IgD-negative memory B cell (primary cell): ENCODE measurements around the gene CIC. TPM values are rescaled to one million over a fixed set of nuclear protein-coding genes. Genes with fewer than 3 reads are reported as not detected.

Experiments used
- H3K27ac Mint-ChIP-seq, 3 donors: one replicate each; pipeline ENCODE4 v1.8.0; 2020 to 2022; ENCODE audit warnings: mild to moderate bottlenecking in 3 of 3, mixed read lengths in 3 of 3, moderate library complexity in 1 of 3
- H3K27me3 Mint-ChIP-seq: one replicate; pipeline ENCODE4 v1.8.0; 2021; ENCODE audit warnings: mixed read lengths
- H3K36me3 Mint-ChIP-seq: one replicate; pipeline ENCODE4 v1.8.0; 2020; ENCODE audit warnings: mild to moderate bottlenecking, mixed read lengths
- H3K4me1 Mint-ChIP-seq, 3 donors: one replicate each; pipeline ENCODE4 v1.8.0; 2020 to 2022; ENCODE audit warnings: mixed read lengths in 3 of 3, mild to moderate bottlenecking in 1 of 3
- H3K4me3 Mint-ChIP-seq, 4 donors: one replicate each; pipeline ENCODE4 v1.8.0; 2020 to 2022; ENCODE audit warnings: mild to moderate bottlenecking in 4 of 4, mixed read lengths in 4 of 4, moderate library complexity in 3 of 4
- H3K9me3 Mint-ChIP-seq, 3 donors: one replicate each; pipeline ENCODE4 v1.8.0; 2020 to 2021; ENCODE audit warnings: mixed read lengths in 3 of 3, mild to moderate bottlenecking in 1 of 3
- polyA plus RNA-seq: library from polyadenylated mRNA; unstranded; fragments of 300-500 nt; fragmentation: Illumina TruSeq; gene quantifications from one replicate; pipeline ENCODE4 v1.2.3, GENCODE V29; 2021

The CIC gene
- polyA plus RNA-seq, 1 donor from 2014 or later, result 4.5 TPM

DNA sequence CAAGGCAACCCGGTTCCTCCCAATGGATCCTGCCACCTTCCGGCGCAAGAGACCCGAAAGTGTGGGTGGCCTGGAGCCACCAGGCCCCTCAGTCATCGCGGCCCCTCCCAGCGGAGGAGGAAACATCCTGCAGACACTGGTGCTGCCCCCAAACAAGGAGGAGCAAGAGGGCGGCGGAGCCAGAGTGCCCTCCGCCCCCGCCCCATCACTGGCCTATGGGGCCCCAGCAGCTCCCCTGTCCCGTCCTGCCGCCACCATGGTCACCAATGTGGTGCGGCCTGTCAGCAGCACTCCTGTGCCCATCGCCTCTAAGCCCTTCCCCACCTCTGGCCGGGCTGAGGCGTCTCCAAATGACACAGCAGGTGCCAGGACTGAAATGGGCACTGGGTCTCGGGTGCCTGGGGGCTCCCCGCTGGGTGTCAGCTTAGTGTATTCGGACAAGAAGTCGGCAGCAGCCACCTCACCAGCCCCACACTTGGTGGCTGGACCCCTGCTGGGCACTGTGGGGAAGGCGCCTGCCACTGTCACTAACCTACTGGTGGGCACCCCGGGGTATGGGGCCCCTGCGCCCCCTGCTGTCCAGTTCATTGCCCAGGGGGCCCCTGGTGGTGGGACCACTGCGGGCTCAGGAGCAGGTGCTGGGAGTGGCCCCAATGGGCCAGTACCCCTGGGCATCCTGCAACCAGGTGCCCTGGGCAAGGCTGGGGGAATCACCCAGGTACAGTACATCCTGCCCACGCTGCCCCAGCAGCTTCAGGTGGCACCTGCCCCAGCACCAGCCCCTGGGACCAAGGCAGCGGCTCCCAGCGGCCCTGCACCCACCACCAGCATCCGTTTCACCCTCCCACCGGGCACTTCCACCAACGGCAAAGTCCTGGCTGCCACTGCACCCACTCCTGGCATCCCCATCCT is 21.7 kb downstream of the CIC start:
- H3K36me3 Mint-ChIP-seq, result peaks cover 4% of the 10 kb centered on the region
- H3K27ac Mint-ChIP-seq, result peak overlapping the region in 1 of 3 donors; percentile 64
- H3K27me3 Mint-ChIP-seq, result no peaks in the 10 kb centered on the region
- H3K4me3 Mint-ChIP-seq, result peak overlapping the region in 1 of 4 donors; percentile 51
- H3K4me1 Mint-ChIP-seq, result peaks cover 0 to 13% (median 6%) of the 10 kb centered on the region in 3 donors
- H3K9me3 Mint-ChIP-seq, result no peaks in the 10 kb centered on the region

DNA sequence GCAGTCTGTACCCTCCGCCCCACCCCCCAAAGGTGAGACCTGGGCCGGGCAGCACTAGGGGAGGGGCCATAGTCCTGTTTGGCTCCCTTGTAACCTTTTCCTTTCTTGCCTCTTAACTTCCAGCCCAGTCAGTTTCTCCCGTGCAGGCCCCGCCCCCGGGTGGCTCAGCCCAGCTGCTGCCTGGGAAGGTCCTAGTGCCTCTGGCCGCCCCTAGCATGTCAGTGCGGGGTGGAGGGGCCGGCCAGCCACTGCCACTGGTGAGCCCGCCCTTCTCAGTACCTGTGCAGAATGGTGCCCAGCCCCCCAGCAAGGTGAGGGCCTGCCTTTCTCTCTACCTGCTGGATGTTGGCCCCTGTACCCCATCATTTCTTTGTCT is 22.4 kb downstream of the CIC start:
- H3K4me3 Mint-ChIP-seq, result peak overlapping the region in 1 of 4 donors; percentile 28
- no peaks in the 10 kb centered on the region for H3K36me3 Mint-ChIP-seq
- H3K27ac Mint-ChIP-seq, result no peak overlapping the region
- H3K9me3 Mint-ChIP-seq, result no peaks in the 10 kb centered on the region
- H3K27me3 Mint-ChIP-seq, result no peaks in the 10 kb centered on the region
- peaks cover 4 to 8% (median 5%) of the 10 kb centered on the region in 3 donors for H3K4me1 Mint-ChIP-seq

DNA sequence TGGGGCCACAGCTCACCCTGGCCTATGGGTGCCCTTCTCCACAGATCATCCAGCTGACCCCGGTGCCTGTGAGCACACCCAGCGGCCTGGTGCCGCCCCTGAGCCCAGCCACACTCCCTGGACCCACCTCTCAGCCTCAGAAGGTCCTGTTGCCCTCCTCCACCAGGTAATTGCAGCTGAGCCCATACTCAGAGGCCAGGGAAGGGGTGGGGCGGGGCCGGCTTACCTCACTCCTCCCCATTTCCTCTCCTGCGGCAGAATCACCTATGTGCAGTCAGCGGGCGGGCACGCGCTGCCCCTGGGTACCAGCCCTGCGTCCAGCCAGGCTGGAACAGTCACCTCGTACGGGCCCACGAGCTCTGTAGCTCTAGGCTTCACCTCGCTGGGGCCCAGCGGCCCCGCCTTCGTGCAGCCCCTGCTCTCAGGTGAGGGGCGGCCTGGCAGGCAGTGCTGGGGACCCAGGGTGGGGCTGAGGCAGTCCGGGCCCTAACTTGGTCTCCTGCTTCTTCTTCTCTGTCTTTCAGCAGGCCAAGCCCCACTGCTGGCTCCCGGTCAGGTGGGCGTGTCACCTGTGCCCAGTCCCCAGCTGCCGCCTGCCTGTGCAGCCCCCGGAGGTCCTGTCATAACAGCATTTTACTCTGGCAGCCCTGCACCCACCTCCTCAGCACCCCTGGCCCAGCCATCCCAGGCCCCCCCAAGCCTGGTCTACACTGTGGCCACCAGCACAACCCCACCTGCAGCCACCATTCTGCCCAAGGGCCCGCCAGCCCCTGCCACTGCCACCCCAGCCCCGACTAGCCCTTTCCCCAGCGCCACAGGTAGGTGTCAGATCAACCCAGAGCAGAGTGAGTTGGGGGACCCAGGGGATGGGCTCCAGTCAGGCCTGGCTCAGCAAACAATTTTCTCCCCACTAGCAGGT is 23.2 kb downstream of the CIC start:
- Mint-ChIP-seq H3K36me3 (no peaks in the 10 kb centered on the region), H3K27me3 (no peaks in the 10 kb centered on the region), H3K27ac (no peak overlapping the region), H3K4me3 (no peak overlapping the region), H3K4me1 (peaks cover 4 to 8% (median 5%) of the 10 kb centered on the region in 3 donors), H3K9me3 (no peaks in the 10 kb centered on the region)

DNA sequence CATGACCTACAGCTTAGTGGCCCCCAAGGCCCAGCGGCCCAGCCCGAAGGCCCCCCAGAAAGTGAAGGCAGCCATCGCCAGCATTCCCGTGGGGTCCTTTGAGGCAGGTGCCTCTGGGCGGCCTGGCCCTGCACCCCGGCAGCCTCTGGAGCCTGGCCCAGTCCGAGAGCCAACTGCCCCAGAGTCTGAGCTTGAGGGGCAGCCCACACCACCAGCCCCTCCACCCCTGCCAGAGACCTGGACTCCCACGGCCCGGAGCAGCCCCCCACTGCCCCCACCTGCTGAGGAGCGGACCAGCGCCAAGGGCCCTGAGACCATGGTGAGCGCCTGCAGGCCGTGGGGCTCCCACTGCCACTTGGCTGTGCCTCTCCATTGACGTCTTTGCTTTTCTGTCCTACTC is 23.9 kb downstream of the CIC start:
- Mint-ChIP-seq H3K4me1 (peaks cover 4 to 8% (median 5%) of the 10 kb centered on the region in 3 donors), H3K27me3 (no peaks in the 10 kb centered on the region), H3K36me3 (no peaks in the 10 kb centered on the region), H3K27ac (no peak overlapping the region), H3K4me3 (no peak overlapping the region), H3K9me3 (no peaks in the 10 kb centered on the region)

DNA sequence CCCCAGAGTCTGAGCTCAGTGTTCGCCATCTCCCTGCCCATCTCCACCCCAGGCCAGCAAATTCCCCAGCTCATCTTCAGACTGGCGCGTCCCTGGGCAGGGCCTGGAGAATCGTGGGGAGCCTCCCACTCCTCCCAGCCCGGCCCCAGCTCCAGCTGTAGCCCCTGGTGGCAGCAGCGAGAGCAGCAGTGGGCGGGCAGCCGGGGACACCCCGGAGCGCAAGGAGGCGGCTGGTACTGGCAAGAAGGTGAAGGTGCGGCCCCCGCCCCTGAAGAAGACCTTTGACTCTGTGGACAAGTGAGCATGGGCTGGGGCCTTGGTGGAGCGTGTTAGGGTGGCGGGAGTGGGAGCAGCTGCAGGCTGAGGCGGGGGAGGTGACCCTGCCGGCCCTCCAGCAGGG is 24.5 kb downstream of the CIC start:
- peaks cover 4 to 5% (median 5%) of the 10 kb centered on the region in 3 donors for H3K4me1 Mint-ChIP-seq
- no peaks in the 10 kb centered on the region for H3K27me3 Mint-ChIP-seq
- no peak overlapping the region for H3K4me3 Mint-ChIP-seq
- H3K36me3 Mint-ChIP-seq, result no peaks in the 10 kb centered on the region
- H3K9me3 Mint-ChIP-seq, result no peaks in the 10 kb centered on the region
- H3K27ac Mint-ChIP-seq, result no peak overlapping the region

DNA sequence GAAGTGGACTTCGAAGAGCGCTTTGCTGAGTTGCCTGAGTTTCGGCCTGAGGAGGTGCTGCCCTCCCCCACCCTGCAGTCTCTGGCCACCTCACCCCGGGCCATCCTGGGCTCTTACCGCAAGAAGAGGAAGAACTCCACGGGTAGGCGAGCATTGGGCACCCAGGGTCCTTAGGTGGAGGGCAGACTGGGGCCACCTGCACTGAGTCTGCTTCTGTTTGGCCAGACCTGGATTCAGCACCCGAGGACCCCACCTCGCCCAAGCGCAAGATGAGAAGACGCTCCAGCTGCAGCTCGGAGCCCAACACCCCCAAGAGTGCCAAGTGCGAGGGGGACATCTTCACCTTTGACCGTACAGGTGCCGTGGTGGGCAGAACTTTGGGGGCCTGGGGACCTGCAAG is 24.9 kb downstream of the CIC start:
- Mint-ChIP-seq H3K4me3 (no peak overlapping the region), H3K27me3 (no peaks in the 10 kb centered on the region), H3K27ac (no peak overlapping the region), H3K36me3 (no peaks in the 10 kb centered on the region), H3K9me3 (no peaks in the 10 kb centered on the region), H3K4me1 (peaks cover 4 to 5% (median 5%) of the 10 kb centered on the region in 3 donors)

DNA sequence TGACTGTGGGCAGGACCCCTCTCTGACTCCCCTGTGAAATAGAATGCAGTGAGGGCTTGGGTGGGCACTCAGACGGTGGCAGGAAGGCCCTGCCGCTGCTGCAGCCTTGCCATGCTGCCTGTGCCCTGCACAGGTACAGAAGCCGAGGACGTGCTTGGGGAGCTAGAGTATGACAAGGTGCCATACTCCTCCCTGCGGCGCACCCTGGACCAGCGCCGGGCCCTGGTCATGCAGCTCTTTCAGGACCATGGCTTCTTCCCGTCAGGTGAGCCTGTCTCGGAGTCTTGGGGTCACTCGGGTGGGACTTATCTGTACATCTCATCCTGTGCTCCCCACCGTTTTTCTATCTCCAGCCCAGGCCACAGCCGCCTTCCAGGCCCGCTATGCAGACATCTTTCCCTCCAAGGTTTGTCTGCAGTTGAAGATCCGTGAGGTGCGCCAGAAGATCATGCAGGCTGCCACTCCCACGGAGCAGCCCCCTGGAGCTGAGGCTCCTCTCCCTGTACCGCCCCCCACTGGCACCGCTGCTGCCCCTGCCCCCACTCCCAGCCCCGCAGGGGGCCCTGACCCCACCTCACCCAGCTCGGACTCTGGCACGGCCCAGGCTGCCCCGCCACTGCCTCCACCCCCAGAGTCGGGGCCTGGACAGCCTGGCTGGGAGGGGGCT is 25.6 kb downstream of the CIC start:
- Mint-ChIP-seq H3K36me3 (no peaks in the 10 kb centered on the region), H3K27me3 (no peaks in the 10 kb centered on the region), H3K9me3 (no peaks in the 10 kb centered on the region), H3K4me3 (no peak overlapping the region), H3K27ac (peak overlapping the region in 1 of 3 donors; percentile 35), H3K4me1 (peaks cover 4 to 5% (median 5%) of the 10 kb centered on the region in 3 donors)

DNA sequence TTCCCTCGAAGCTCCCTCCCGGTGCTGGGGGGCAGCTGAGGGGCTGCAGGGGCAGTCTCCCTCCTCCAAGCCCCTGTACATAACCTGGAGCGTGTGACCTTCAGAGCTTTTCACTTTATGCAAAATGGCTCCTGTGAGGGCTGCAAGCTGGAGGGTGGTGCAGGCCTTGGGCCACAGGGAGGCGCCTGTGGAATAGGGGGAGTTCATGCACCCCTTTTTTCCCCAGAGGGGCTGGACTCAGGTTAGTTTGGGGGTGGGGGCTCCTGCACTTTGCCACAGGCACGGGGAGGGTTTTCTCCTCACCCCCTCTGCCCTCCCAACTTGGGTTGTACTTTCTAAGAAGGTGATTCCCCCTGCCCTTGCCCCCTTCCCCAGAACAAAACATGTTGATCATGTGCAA is 26.3 kb downstream of the CIC start:
- H3K4me1 Mint-ChIP-seq, result peaks cover 4 to 5% (median 5%) of the 10 kb centered on the region in 3 donors
- no peak overlapping the region for H3K4me3 Mint-ChIP-seq
- no peaks in the 10 kb centered on the region for H3K27me3 Mint-ChIP-seq
- no peaks in the 10 kb centered on the region for H3K36me3 Mint-ChIP-seq
- no peaks in the 10 kb centered on the region for H3K9me3 Mint-ChIP-seq
- peak overlapping the region in 2 of 3 donors; percentile 35 to 76 for H3K27ac Mint-ChIP-seq

DNA sequence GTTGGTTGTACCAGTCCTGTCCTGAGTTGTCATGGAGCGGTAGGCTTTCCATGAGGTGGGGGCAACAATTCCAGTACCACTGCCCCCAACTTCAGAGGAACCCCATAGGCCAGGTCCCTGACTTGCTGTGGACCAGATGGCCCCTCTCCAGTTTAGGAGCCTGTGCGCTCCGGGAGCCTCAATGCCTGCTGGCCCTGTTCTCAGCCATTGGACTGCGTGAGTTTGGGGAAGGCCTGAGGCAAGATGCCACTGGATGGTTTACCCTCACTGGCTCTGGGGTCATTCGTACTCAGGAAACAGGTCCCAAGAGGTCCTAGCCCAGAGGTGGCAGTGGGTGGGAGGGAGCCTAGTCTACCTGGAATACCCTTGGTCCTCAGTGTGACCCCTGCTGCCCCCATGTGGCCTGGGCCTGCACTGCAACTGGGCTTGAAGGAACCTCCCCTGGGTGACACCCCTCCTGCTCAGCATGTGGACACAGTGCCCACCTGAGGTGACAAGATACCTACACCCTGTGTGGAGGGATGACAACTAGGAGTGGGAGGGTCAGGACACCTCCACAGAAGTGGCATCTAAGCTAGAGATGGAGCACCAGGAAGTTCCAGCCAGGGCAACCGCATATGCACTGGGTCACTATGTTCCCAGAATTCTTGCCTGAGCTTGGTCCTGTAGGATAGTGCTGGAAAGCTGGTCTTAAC is 26.9 kb downstream of the CIC start:
- Mint-ChIP-seq H3K4me1 (peaks cover 4 to 5% (median 5%) of the 10 kb centered on the region in 3 donors), H3K9me3 (no peaks in the 10 kb centered on the region), H3K27ac (peak overlapping the region in 1 of 3 donors; percentile 76), H3K27me3 (no peaks in the 10 kb centered on the region), H3K36me3 (no peaks in the 10 kb centered on the region), H3K4me3 (peak overlapping the region in 1 of 4 donors; percentile 56)

DNA sequence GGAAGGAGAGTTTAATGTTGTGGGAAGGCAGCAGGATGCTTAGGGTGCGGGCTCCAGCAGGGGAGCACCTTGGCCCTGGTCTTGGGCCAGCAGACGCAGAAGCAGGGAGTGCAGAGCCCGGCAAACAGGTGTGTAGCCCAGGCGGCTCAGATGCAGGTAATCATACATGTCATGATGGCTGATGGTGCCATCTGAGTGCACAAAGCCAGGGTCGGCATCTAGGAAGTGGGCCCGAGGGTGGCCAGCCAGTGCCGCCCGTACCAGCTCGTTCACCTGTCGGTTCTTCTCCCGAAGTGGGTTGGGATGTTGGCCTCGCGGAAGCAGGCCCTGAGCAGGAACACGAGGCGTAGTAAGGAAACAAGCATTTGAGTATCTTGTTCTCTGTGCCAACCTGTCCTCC is 28.0 kb downstream of the CIC start:
- peak overlapping the region in 1 of 4 donors; percentile 37 for H3K4me3 Mint-ChIP-seq
- H3K27ac Mint-ChIP-seq, result peak overlapping the region in 1 of 3 donors; percentile 76
- no peaks in the 10 kb centered on the region for H3K36me3 Mint-ChIP-seq
- peaks cover 5 to 9% (median 8%) of the 10 kb centered on the region in 3 donors for H3K4me1 Mint-ChIP-seq
- no peaks in the 10 kb centered on the region for H3K27me3 Mint-ChIP-seq
- no peaks in the 10 kb centered on the region for H3K9me3 Mint-ChIP-seq

DNA sequence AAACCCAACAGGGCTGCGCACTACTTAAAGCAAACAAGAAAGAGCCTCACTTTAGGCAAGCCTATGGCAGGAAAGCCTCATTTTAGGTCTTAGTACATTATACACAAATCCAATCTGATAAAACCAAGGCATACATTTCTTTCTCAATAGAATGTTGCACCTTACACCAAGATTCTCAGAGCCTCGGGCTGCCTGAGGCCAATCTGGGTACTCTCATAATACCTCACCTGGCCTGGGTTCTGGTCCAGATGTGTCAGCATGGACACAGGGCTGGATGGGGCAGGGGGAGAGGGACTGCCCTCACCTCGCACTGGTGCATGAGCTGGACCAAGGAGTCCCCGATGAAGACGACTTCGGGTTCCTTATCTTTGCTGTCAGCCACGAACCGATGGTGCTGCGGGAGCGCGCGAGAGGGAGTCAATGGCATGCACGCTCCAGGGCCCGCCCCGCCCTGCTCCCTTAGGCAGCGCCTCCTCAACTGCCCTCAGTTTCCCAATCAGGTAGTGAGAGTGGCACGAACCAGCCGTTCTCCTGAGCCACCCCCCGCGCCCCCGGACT is 32.7 kb downstream of the CIC start, which contains the start of gene PRR19:
Gene PRR19, plus strand, starts transcription at position 487 of the 558 bp plus-strand sequence. CDS start 7,453 bp downstream, outside the sequence.
- H3K27ac Mint-ChIP-seq, result peak within 1 kb of the TSS; percentile 41 to 86 (median 85)
- no peaks in the 10 kb centered on the region for H3K9me3 Mint-ChIP-seq
- H3K27me3 Mint-ChIP-seq, result no peaks in the 10 kb centered on the region
- H3K4me3 Mint-ChIP-seq, result peak within 1 kb of the TSS; percentile 78 to 95 (median 88)
- H3K4me1 Mint-ChIP-seq, result peaks cover 6 to 15% (median 15%) of the 10 kb centered on the region in 3 donors
- peaks cover 3% of the 10 kb centered on the region for H3K36me3 Mint-ChIP-seq

DNA sequence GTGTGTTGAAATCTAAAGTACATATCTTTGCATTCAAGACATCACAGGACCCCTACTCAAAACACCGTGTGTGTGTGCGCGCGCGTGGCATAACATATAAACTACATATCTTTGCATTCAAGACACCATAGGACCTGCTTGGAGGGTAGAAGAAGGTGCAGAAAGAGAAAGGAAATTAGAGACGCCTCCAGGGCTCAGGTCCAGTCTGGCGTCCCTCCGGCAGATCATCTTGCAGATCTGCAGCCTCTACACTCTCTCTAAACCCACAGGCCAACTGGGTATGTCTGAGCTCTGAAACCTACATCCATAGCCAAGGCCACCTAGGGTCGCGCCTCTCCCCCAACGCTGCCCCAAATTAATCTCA is 34.0 kb downstream of the CIC start:
- H3K36me3 Mint-ChIP-seq, result peaks cover 3% of the 10 kb centered on the region
- peak overlapping the region; percentile 41 to 86 (median 85) for H3K27ac Mint-ChIP-seq
- H3K27me3 Mint-ChIP-seq, result no peaks in the 10 kb centered on the region
- peak overlapping the region; percentile 78 to 95 (median 88) for H3K4me3 Mint-ChIP-seq
- H3K9me3 Mint-ChIP-seq, result no peaks in the 10 kb centered on the region
- H3K4me1 Mint-ChIP-seq, result peaks cover 6 to 15% (median 15%) of the 10 kb centered on the region in 3 donors

DNA sequence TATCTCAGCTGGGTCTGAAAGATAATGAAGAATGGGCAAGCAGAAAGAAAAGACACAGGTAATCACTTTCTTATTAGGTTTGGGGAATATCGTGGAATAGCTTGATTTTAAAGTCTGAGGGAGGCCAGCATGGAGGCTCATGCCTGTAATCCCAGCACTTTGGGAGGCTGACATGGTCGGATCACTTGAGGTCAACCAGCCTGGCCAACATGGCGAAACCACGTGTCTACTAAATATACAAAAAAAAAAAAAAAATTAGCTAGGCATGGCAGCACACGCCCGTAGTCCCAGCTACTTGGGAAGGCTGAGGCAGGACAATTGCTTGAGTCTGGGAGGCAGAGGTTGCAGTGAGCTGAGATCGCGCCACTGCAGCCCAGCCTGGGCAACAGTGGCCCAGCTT is 34.8 kb downstream of the CIC start:
- Mint-ChIP-seq H3K27ac (no peak overlapping the region), H3K9me3 (no peaks in the 10 kb centered on the region), H3K4me1 (peaks cover 6 to 16% (median 15%) of the 10 kb centered on the region in 3 donors), H3K36me3 (peaks cover 3% of the 10 kb centered on the region), H3K27me3 (no peaks in the 10 kb centered on the region), H3K4me3 (peak overlapping the region; percentile 7 to 86 (median 77))

DNA sequence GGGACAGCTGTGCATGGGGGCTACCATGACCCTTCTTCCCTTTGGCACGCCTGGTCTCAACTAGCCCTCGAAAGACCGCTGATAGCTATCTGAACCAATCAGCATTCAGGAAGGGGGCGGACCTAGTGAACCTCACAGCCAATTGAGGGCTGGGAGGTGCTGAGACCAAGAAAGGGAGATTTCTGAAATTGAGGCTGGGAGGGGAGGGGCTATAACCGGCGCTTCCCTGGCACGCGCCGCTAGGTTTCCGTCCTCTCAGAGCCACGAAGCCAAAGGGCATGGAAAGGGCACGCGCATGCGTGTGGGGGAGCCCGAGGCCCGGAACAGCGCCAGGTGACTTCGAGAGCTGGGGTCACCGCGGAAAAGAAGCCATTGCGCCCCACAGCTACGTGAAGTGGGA is 37.6 kb downstream of the CIC start:
- Mint-ChIP-seq H3K4me1 (peaks cover 6 to 11% (median 11%) of the 10 kb centered on the region in 3 donors), H3K9me3 (no peaks in the 10 kb centered on the region), H3K36me3 (peaks cover 3% of the 10 kb centered on the region), H3K27me3 (peaks cover 2% of the 10 kb centered on the region), H3K27ac (no peak overlapping the region), H3K4me3 (no peak overlapping the region)
